Activated CD4-positive, alpha-beta T cell treated with anti-CD3 and anti-CD28 coated beads for 36 hours (primary cell): ENCODE data around the gene KLHL35. TPM values are rescaled to one million over a fixed set of nuclear protein-coding genes. Genes with fewer than 3 reads are reported as not detected.
"Not testable (repeated sequence)": the region's sequence is repeated elsewhere in the genome, so short reads cannot be mapped to it uniquely, and the experiment has no call there.

Experiments
- ATAC-seq: fragments of 200-7000 bp; cut with Tn5 transposase; one replicate; pipeline ENCODE4 v1.10.0; 2021; ENCODE audit warnings: mild to moderate bottlenecking, moderate library complexity
- CTCF ChIA-PET: fragments of 350-600 bp; sonication (Branson Sonifier 250); formaldehyde crosslinking; loops from one replicate; lab custom pipeline; 2021; ENCODE audit warnings: antibody characterized with exemption; lab: Charles Lee
- POLR2A ChIA-PET: fragments of 350-600 bp; sonication (Branson Sonifier 250); formaldehyde crosslinking; loops from one replicate; lab custom pipeline; 2021; ENCODE audit warnings: antibody characterized with exemption, inconsistent platforms; lab: Charles Lee
- DNase-seq: peaks from one replicate; pipeline ENCODE4 v3.0.0-alpha.2; 2020
- H3K27ac Mint-ChIP-seq: one replicate; pipeline ENCODE4 v1.8.0; 2021; ENCODE audit warnings: mixed read lengths
- H3K27me3 Mint-ChIP-seq: one replicate; pipeline ENCODE4 v1.8.0; 2021; ENCODE audit warnings: mixed read lengths
- H3K36me3 Mint-ChIP-seq: one replicate; pipeline ENCODE4 v1.8.0; 2021; ENCODE audit warnings: low read depth, mixed read lengths
- H3K4me1 Mint-ChIP-seq: one replicate; pipeline ENCODE4 v1.8.0; 2021; ENCODE audit warnings: mixed read lengths
- H3K4me3 Mint-ChIP-seq: one replicate; pipeline ENCODE4 v1.8.0; 2021; ENCODE audit warnings: mild to moderate bottlenecking, moderate library complexity, mixed read lengths
- H3K9me3 Mint-ChIP-seq: one replicate; pipeline ENCODE4 v1.8.0; 2021; ENCODE audit warnings: low read depth, mixed read lengths
- intact Hi-C, 2 experiments: fragments of 100-400 bp; cut with DNase I in 1 of 2; cut with micrococcal nuclease in 1 of 2; formaldehyde crosslinking; loops; one replicate each; pipeline versions ENCODE4 v1.14.2 to v1.15.1; 2022 to 2024; cut with DNase I, micrococcal nuclease
- total RNA-seq, 2 experiments: library from RNA; stranded (reverse); gene quantifications; one replicate each; pipeline ENCODE4 v1.2.3, GENCODE V29; 2021

KLHL35 gene
- total RNA-seq, 2 experiments from 2014 or later: 0.62 to 0.65 TPM

- intact Hi-C loops: loop anchor here (1.0 to 5.0 kb wide), 4 partner anchors 57 to 246 kb away; no protein-coding TSS in a partner anchor
- no peak for ATAC-seq
- H3K36me3 Mint-ChIP-seq: no peaks in the 10 kb centered on the region
- H3K27ac Mint-ChIP-seq: no peak overlapping the region
- POLR2A ChIA-PET: no interaction called here
- no peaks in the 10 kb centered on the region for H3K9me3 Mint-ChIP-seq
- CTCF ChIA-PET: interaction anchor here (0.6 to 12.7 kb wide), 28 partner anchors 8 to 479 kb away, joined by 3 to 279 read pairs (median 4); partner anchors contain the start of gene TPBGL
- peaks cover 17% of the 10 kb centered on the region for H3K4me1 Mint-ChIP-seq
- H3K27me3 Mint-ChIP-seq: peaks cover 4% of the 10 kb centered on the region
- DNase-seq: no peak
- H3K4me3 Mint-ChIP-seq: no peak overlapping the region
Measured at GRCh38 chr11:75387736-75388294, 45.2 kb downstream of the KLHL35 start.

- POLR2A ChIA-PET: no interaction called here
- H3K36me3 Mint-ChIP-seq: no peaks in the 10 kb centered on the region
- intact Hi-C loops: loop anchor here in 1 of 2 experiments (5.0 kb wide), 1 partner anchor 245 kb away; no protein-coding TSS in a partner anchor
- H3K4me3 Mint-ChIP-seq: no peak overlapping the region
- peaks cover 4% of the 10 kb centered on the region for H3K27me3 Mint-ChIP-seq
- H3K27ac Mint-ChIP-seq: no peak overlapping the region
- H3K9me3 Mint-ChIP-seq: no peaks in the 10 kb centered on the region
- H3K4me1 Mint-ChIP-seq: peaks cover 17% of the 10 kb centered on the region
- no peak for ATAC-seq
- DNase-seq: no peak
- CTCF ChIA-PET: interaction anchor here (0.6 to 12.7 kb wide), 16 partner anchors 8 to 146 kb away, joined by 3 to 279 read pairs (median 4); partner anchors contain the start of gene TPBGL
Measured at GRCh38 chr11:75386942-75387630, 45.9 kb downstream of the KLHL35 start.

GRCh38 chr11:75384438-75385080 is 48.4 kb downstream of the KLHL35 start:
- Mint-ChIP-seq H3K9me3 (no peaks in the 10 kb centered on the region), H3K27ac (peak overlapping the region; percentile 72), H3K4me3 (peak overlapping the region; percentile 38), H3K36me3 (no peaks in the 10 kb centered on the region), H3K27me3 (no peaks in the 10 kb centered on the region), H3K4me1 (peaks cover 17% of the 10 kb centered on the region)
- ChIA-PET POLR2A (interaction anchor here (0.7 kb wide), 1 partner anchor 34 kb away, joined by 4 read pairs; no protein-coding TSS in a partner anchor), CTCF (interaction anchor here (0.6 to 12.7 kb wide), 28 partner anchors 9 to 415 kb away, joined by 3 to 279 read pairs (median 4); no protein-coding TSS in a partner anchor)
- intact Hi-C loops: loop anchor here (1.0 to 5.0 kb wide), 4 partner anchors 46 to 242 kb away; no protein-coding TSS in a partner anchor
- DNase-seq: peak; percentile 87
- ATAC-seq: peak; percentile 81

GRCh38 chr11:75383246-75383645 is 49.8 kb downstream of the KLHL35 start:
- DNase-seq (peak; percentile 48), ATAC-seq (peak; percentile 47)
- intact Hi-C loops: no loop called here
- Mint-ChIP-seq H3K36me3 (no peaks in the 10 kb centered on the region), H3K9me3 (no peaks in the 10 kb centered on the region), H3K4me3 (no peak overlapping the region), H3K27me3 (no peaks in the 10 kb centered on the region), H3K27ac (peak overlapping the region; percentile 40), H3K4me1 (peaks cover 17% of the 10 kb centered on the region)
- ChIA-PET POLR2A (no interaction called here), CTCF (interaction anchor here (0.6 to 12.7 kb wide), 11 partner anchors 27 to 161 kb away, joined by 3 to 279 read pairs (median 4); partner anchors contain the start of gene ARRB1)

DNA sequence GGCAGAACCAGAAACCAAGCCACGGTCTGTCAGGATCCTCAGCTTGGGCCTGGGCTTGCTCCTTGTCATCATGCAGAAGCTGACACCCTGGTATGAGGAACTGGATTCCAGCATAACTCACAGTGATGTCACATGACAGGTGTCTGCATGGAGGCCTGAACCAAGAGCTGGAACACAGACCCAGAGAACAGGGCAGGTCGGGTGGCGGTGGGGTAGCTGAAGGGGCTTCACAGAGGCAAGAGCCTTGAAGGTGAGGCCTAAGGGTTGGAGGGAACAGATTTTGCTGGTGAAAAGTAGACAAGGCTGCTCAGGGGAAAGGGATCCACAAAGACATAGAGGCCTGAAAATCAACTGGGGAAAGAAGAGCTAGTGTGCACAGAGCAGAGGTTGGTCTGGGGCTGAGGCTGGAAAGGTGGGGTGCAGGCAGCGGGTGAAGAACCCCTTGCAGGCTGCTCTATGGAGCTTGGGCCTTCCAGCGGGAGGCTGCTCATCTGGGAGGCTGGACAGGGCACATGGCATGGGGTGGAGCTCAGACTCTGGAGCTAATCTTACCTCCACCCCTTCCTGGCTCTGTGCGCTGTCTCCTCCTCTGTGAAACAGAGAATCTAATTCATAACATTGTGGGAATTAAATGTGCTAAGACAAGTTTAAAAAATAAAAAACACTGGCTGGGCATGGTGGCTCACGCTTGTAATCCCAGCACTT is 52.1 kb downstream of the KLHL35 start:
- ChIA-PET CTCF (interaction anchor here (0.7 to 12.7 kb wide), 5 partner anchors 10 to 110 kb away, joined by 3 to 279 read pairs (median 5); no protein-coding TSS in a partner anchor), POLR2A (interaction anchor here (0.6 kb wide), 1 partner anchor 165 kb away, joined by 4 read pairs; no protein-coding TSS in a partner anchor)
- Mint-ChIP-seq H3K9me3 (no peaks in the 10 kb centered on the region), H3K27me3 (no peaks in the 10 kb centered on the region), H3K27ac (no peak overlapping the region), H3K4me3 (no peak overlapping the region), H3K36me3 (no peaks in the 10 kb centered on the region), H3K4me1 (peaks cover 17% of the 10 kb centered on the region)
- intact Hi-C loops: no loop called here
- DNase-seq (no peak), ATAC-seq (no peak)

- Mint-ChIP-seq H3K4me3 (no peak overlapping the region), H3K27ac (no peak overlapping the region), H3K36me3 (no peaks in the 10 kb centered on the region), H3K27me3 (no peaks in the 10 kb centered on the region), H3K9me3 (no peaks in the 10 kb centered on the region), H3K4me1 (peaks cover 17% of the 10 kb centered on the region)
- ATAC-seq (no peak), DNase-seq (no peak)
- CTCF ChIA-PET: interaction anchor here (0.7 to 12.7 kb wide), 3 partner anchors 10 to 109 kb away, joined by 5 to 279 read pairs (median 5); no protein-coding TSS in a partner anchor
- intact Hi-C loops: no loop called here
- POLR2A ChIA-PET: no interaction called here
Measured at GRCh38 chr11:75380245-75380644, 52.8 kb downstream of the KLHL35 start.

DNA sequence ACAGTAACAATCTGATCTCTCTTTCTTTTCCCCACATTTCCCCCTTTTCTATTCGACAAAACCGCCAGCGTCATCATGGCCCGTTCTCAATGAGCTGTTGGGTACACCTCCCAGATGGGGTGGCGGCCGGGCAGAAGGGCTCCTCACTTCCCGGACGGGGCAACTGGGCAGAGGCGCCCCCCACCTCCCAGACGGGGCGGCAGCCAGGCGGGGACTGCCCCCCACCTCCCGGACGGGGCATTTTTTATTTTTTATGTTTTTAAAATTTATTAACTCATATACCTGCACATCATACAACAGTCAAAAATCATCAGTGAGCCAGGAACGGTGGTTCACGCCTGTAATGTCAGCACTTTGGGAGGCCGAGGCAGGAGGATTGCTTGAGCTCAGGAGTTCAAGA is 54.2 kb downstream of the KLHL35 start:
- CTCF ChIA-PET: interaction anchor here (12.7 kb wide), 1 partner anchor 98 kb away, joined by 279 read pairs; no protein-coding TSS in a partner anchor
- intact Hi-C loops, POLR2A ChIA-PET, ATAC-seq, DNase-seq, H3K4me3 Mint-ChIP-seq, H3K27ac Mint-ChIP-seq, H3K9me3 Mint-ChIP-seq, H3K36me3 Mint-ChIP-seq, H3K4me1 Mint-ChIP-seq, H3K27me3 Mint-ChIP-seq: not testable (repeated sequence)

- POLR2A ChIA-PET: no interaction called here
- Mint-ChIP-seq H3K36me3 (no peaks in the 10 kb centered on the region), H3K27ac (no peak overlapping the region)
Measured at GRCh38 chr11:75376175-75376574, 56.8 kb downstream of the KLHL35 start.

GRCh38 chr11:75375626-75376025 is 57.4 kb downstream of the KLHL35 start:
- H3K27ac Mint-ChIP-seq: no peak overlapping the region
- H3K9me3 Mint-ChIP-seq: no peaks in the 10 kb centered on the region
- no peaks in the 10 kb centered on the region for H3K36me3 Mint-ChIP-seq
- intact Hi-C loops: no loop called here
- ChIA-PET CTCF (interaction anchor here (1.1 kb wide), 1 partner anchor 96 kb away, joined by 3 read pairs; no protein-coding TSS in a partner anchor), POLR2A (no interaction called here)
- H3K4me3 Mint-ChIP-seq: no peak overlapping the region
- DNase-seq (no peak), ATAC-seq (no peak)
- no peaks in the 10 kb centered on the region for H3K4me1 Mint-ChIP-seq
- H3K27me3 Mint-ChIP-seq: no peaks in the 10 kb centered on the region

More at GRCh38 chr11:75376175-75376574, 56.8 kb downstream of the KLHL35 start:
- CTCF ChIA-PET: no interaction called here
- intact Hi-C loops: no loop called here
- no peak overlapping the region for H3K4me3 Mint-ChIP-seq
- ATAC-seq: no peak
- H3K4me1 Mint-ChIP-seq: no peaks in the 10 kb centered on the region
- H3K9me3 Mint-ChIP-seq: no peaks in the 10 kb centered on the region
- no peaks in the 10 kb centered on the region for H3K27me3 Mint-ChIP-seq
- no peak for DNase-seq

DNA sequence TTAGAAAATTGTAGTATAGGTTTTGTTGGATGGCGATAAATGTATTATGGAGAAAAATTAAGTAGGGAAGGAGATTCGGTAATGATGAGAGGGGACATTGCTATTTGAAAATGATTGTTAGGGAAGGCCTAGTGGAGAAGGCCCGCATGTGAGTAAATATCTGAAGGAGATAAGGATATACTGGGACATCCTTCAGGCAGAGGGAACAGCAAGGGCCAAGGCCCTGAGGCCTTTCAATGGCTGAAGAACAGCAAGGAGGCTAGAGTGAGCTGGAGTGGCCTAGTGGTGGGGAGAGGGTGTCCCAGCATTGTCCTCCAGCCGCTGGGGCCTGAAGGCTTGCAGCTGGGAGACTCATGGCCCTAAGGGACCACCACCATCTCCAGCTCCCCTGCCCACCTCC is 58.4 kb downstream of the KLHL35 start:
- POLR2A ChIA-PET: no interaction called here
- Mint-ChIP-seq H3K27ac (no peak overlapping the region), H3K4me3 (no peak overlapping the region), H3K27me3 (no peaks in the 10 kb centered on the region), H3K36me3 (no peaks in the 10 kb centered on the region), H3K9me3 (no peaks in the 10 kb centered on the region), H3K4me1 (peaks cover 4% of the 10 kb centered on the region)
- DNase-seq (no peak), ATAC-seq (no peak)
- intact Hi-C loops: no loop called here
- CTCF ChIA-PET: interaction anchor here (0.7 to 1.4 kb wide), 4 partner anchors 10 to 384 kb away, joined by 3 to 5 read pairs (median 3); no protein-coding TSS in a partner anchor
